CD4-positive, alpha-beta T cell treated with Interleukin-2 at 100 ng/mL for 4 hours (primary cell): ENCODE results near the gene RMDN3.

Source experiments
- DNase-seq: peaks from one replicate; pipeline ENCODE4 v3.0.0-alpha.2; 2020; ENCODE audit warnings: low spot score

The RMDN3 gene

GRCh38 chr15:40754883-40755811, at the start of gene RMDN3:
TSS of gene RMDN3 (minus strand) at chr15:40755254. CDS start at chr15:40754783, 471 bp downstream.
- peak; percentile 92 for DNase-seq

GRCh38 chr15:40803688-40804087, 48.6 kb upstream of the RMDN3 start:
- DNase-seq: no peak

GRCh38 chr15:40803076-40803475, 48.0 kb upstream of the RMDN3 start:
- DNase-seq: no peak

- DNase-seq: no peak
These were observed 44.5 kb upstream of the RMDN3 start for GRCh38 chr15:40799523-40799922.

GRCh38 chr15:40796512-40796911, 41.5 kb upstream of the RMDN3 start:
- no peak for DNase-seq

GRCh38 chr15:40796041-40796440, 41.0 kb upstream of the RMDN3 start:
- no peak for DNase-seq

- no peak for DNase-seq
These were observed 38.3 kb upstream of the RMDN3 start for GRCh38 chr15:40793216-40793989.

GRCh38 chr15:40792394-40792793, 37.3 kb upstream of the RMDN3 start:
- DNase-seq: no peak

GRCh38 chr15:40790718-40791117, 35.7 kb upstream of the RMDN3 start:
- DNase-seq: no peak

- no peak for DNase-seq
These were observed 34.9 kb upstream of the RMDN3 start for GRCh38 chr15:40789999-40790398.

- no peak for DNase-seq
These were observed 34.1 kb upstream of the RMDN3 start for GRCh38 chr15:40789119-40789518.

GRCh38 chr15:40787991-40788390, 32.9 kb upstream of the RMDN3 start:
- no peak for DNase-seq

- DNase-seq: peak; percentile 61
These were observed 32.3 kb upstream of the RMDN3 start for GRCh38 chr15:40787344-40787841.

GRCh38 chr15:40785814-40786213, 30.8 kb upstream of the RMDN3 start:
- no peak for DNase-seq

- no peak for DNase-seq
These were observed 30.1 kb upstream of the RMDN3 start for GRCh38 chr15:40785164-40785563.

- DNase-seq: peak; percentile 81
These were observed 27.7 kb upstream of the RMDN3 start for GRCh38 chr15:40782609-40783227.

GRCh38 chr15:40776537-40777141, 21.6 kb upstream of the RMDN3 start:
- DNase-seq: peak; percentile 66

GRCh38 chr15:40775740-40776536, 20.9 kb upstream of the RMDN3 start:
- DNase-seq: no peak

- DNase-seq: no peak
These were observed 20.0 kb upstream of the RMDN3 start for GRCh38 chr15:40775007-40775406.

- DNase-seq: no peak
These were observed 18.8 kb upstream of the RMDN3 start for GRCh38 chr15:40773902-40774301.

GRCh38 chr15:40773496-40773895, 18.4 kb upstream of the RMDN3 start:
- DNase-seq: no peak
